Measurements from ENCODE around the gene RSBN1. TPM values are rescaled to one million over a fixed set of nuclear protein-coding genes. Genes with fewer than 3 reads are reported as not detected.

The RSBN1 gene
- total RNA-seq, 1 donor from 2014 or later: 11.8 TPM

- Mint-ChIP-seq H3K36me3 (ENCODE audit: low read depth) (peaks cover 10% of the 10 kb centered on the region), H3K27me3 (ENCODE audit: low read depth) (no peaks in the 10 kb centered on the region), H3K4me3 (ENCODE audit: unreplicated experiment) (no peak overlapping the region), H3K27ac (ENCODE audit: unreplicated experiment) (no peak overlapping the region), H3K9me3 (ENCODE audit: low read depth) (no peaks in the 10 kb centered on the region), H3K4me1 (ENCODE audit: low read depth) (peaks cover 47% of the 10 kb centered on the region)
- no peak for TF ChIP-seq CTCF (IDR thresholded peaks at IDR 0.05)
- DNase-seq (ENCODE audit: low spot score): no peak
Observed at GRCh38 chr1:113797472-113797871, 14.8 kb downstream of the RSBN1 start.

- no peak for TF ChIP-seq CTCF (IDR thresholded peaks at IDR 0.05)
- no peaks in the 10 kb centered on the region for H3K9me3 Mint-ChIP-seq (ENCODE audit: low read depth)
- H3K27ac Mint-ChIP-seq (ENCODE audit: unreplicated experiment): no peak overlapping the region
- H3K36me3 Mint-ChIP-seq (ENCODE audit: low read depth): peaks cover 10% of the 10 kb centered on the region
- no peaks in the 10 kb centered on the region for H3K27me3 Mint-ChIP-seq (ENCODE audit: low read depth)
- peaks cover 29% of the 10 kb centered on the region for H3K4me1 Mint-ChIP-seq (ENCODE audit: low read depth)
- H3K4me3 Mint-ChIP-seq (ENCODE audit: unreplicated experiment): no peak overlapping the region
- DNase-seq (ENCODE audit: low spot score): no peak
Observed at GRCh38 chr1:113793878-113794834, 18.1 kb downstream of the RSBN1 start.

- Mint-ChIP-seq H3K27ac (ENCODE audit: unreplicated experiment) (no peak overlapping the region), H3K9me3 (ENCODE audit: low read depth) (no peaks in the 10 kb centered on the region), H3K27me3 (ENCODE audit: low read depth) (no peaks in the 10 kb centered on the region), H3K36me3 (ENCODE audit: low read depth) (peaks cover 10% of the 10 kb centered on the region), H3K4me3 (ENCODE audit: unreplicated experiment) (no peak overlapping the region), H3K4me1 (ENCODE audit: low read depth) (peaks cover 32% of the 10 kb centered on the region)
- no peak for DNase-seq (ENCODE audit: low spot score)
- TF ChIP-seq CTCF (IDR thresholded peaks at IDR 0.05): no peak
Observed at GRCh38 chr1:113792986-113793385, 19.3 kb downstream of the RSBN1 start.

GRCh38 chr1:113792471-113792870 is 19.8 kb downstream of the RSBN1 start:
- no peak for TF ChIP-seq CTCF (IDR thresholded peaks at IDR 0.05)
- no peak overlapping the region for H3K4me3 Mint-ChIP-seq (ENCODE audit: unreplicated experiment)
- no peaks in the 10 kb centered on the region for H3K9me3 Mint-ChIP-seq (ENCODE audit: low read depth)
- no peak for DNase-seq (ENCODE audit: low spot score)
- H3K4me1 Mint-ChIP-seq (ENCODE audit: low read depth): peaks cover 32% of the 10 kb centered on the region
- H3K36me3 Mint-ChIP-seq (ENCODE audit: low read depth): peaks cover 6% of the 10 kb centered on the region
- H3K27ac Mint-ChIP-seq (ENCODE audit: unreplicated experiment): no peak overlapping the region
- H3K27me3 Mint-ChIP-seq (ENCODE audit: low read depth): no peaks in the 10 kb centered on the region

GRCh38 chr1:113788802-113789201 is 23.5 kb downstream of the RSBN1 start:
- no peaks in the 10 kb centered on the region for H3K27me3 Mint-ChIP-seq (ENCODE audit: low read depth)
- no peaks in the 10 kb centered on the region for H3K9me3 Mint-ChIP-seq (ENCODE audit: low read depth)
- no peaks in the 10 kb centered on the region for H3K36me3 Mint-ChIP-seq (ENCODE audit: low read depth)
- H3K4me3 Mint-ChIP-seq (ENCODE audit: unreplicated experiment): no peak overlapping the region
- DNase-seq (ENCODE audit: low spot score): no peak
- peaks cover 33% of the 10 kb centered on the region for H3K4me1 Mint-ChIP-seq (ENCODE audit: low read depth)
- no peak for TF ChIP-seq CTCF (IDR thresholded peaks at IDR 0.05)
- H3K27ac Mint-ChIP-seq (ENCODE audit: unreplicated experiment): peak overlapping the region; percentile 76
